Effector memory CD8-positive, alpha-beta T cell (primary cell): Measurements from ENCODE around the gene PCDHB15.

Experiments
- ATAC-seq: fragments of 150-1000 bp; cut with Tn5 transposase; replicated peaks from 2 replicates; pipeline ENCODE4 v1.10.0; 2021; ENCODE audit warnings: mild to moderate bottlenecking, moderate library complexity
- DNase-seq, 3 experiments: peaks; one replicate each; pipeline ENCODE4 v3.0.0; 2021
- H3K27ac Mint-ChIP-seq, 2 donors: one replicate each; pipeline ENCODE4 v1.8.0; 2022; ENCODE audit warnings: mild to moderate bottlenecking in 2 of 2, mixed read lengths in 2 of 2, moderate library complexity in 2 of 2
- H3K27me3 Mint-ChIP-seq, 2 donors: one replicate each; pipeline ENCODE4 v1.8.0; 2022; ENCODE audit warnings: mixed read lengths in 2 of 2
- H3K36me3 Mint-ChIP-seq: one replicate; pipeline ENCODE4 v1.8.0; 2022; ENCODE audit warnings: mild to moderate bottlenecking, moderate library complexity, mixed read lengths; ENCODE audit not compliant: insufficient read depth
- H3K4me1 Mint-ChIP-seq, 2 donors: one replicate each; pipeline ENCODE4 v1.8.0; 2022; ENCODE audit warnings: low read depth in 2 of 2, mixed read lengths in 2 of 2
- H3K4me3 Mint-ChIP-seq, 2 donors: one replicate each; pipeline ENCODE4 v1.8.0; 2022; ENCODE audit warnings: mild to moderate bottlenecking in 2 of 2, mixed read lengths in 2 of 2, moderate library complexity in 2 of 2
- H3K9me3 Mint-ChIP-seq, 2 donors: one replicate each; pipeline ENCODE4 v1.8.0; 2022; ENCODE audit warnings: mixed read lengths in 2 of 2

PCDHB15 gene

DNA sequence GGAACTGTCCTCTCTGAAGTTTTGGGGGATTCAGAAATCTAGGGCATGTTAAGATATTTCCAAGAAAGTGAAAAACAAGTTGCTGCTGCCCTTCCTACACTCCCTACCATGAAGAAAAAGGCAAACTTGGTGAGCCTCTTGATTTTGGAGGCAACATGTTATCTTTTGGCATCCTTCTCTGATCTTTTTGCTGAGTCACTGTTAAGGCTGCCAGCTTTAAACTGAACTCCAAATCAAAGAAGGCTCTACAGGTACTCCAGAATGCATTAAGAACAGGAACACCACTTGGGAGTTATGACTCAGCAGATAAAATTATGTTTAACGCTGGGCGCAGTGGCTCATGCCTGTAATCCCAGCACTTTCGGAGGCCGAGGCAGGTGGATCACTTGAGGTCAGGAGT is 24.0 kb downstream of the PCDHB15 start:
- Mint-ChIP-seq H3K4me1 (no peaks in the 10 kb centered on the region), H3K27me3 (no peaks in the 10 kb centered on the region), H3K27ac (no peak overlapping the region), H3K36me3 (no peaks in the 10 kb centered on the region), H3K9me3 (peaks cover 18 to 22% of the 10 kb centered on the region in 2 donors), H3K4me3 (no peak overlapping the region)
- ATAC-seq (no peak), DNase-seq (no peak)

- no peak overlapping the region for H3K4me3 Mint-ChIP-seq
- no peak overlapping the region for H3K27ac Mint-ChIP-seq
- no peaks in the 10 kb centered on the region for H3K4me1 Mint-ChIP-seq
- H3K9me3 Mint-ChIP-seq = peaks cover 11 to 20% of the 10 kb centered on the region in 2 donors
- H3K27me3 Mint-ChIP-seq = no peaks in the 10 kb centered on the region
- no peaks in the 10 kb centered on the region for H3K36me3 Mint-ChIP-seq
- ATAC-seq (no peak), DNase-seq (no peak)
Observed at GRCh38 chr5:141272906-141273305, 27.7 kb downstream of the PCDHB15 start.

- Mint-ChIP-seq H3K27ac (no peak overlapping the region), H3K9me3 (peaks cover 11 to 13% of the 10 kb centered on the region in 2 donors), H3K4me1 (peaks cover 0 to 16% of the 10 kb centered on the region in 2 donors), H3K36me3 (no peaks in the 10 kb centered on the region), H3K4me3 (no peak overlapping the region), H3K27me3 (no peaks in the 10 kb centered on the region)
- ATAC-seq (no peak), DNase-seq (no peak)
Observed at GRCh38 chr5:141298376-141298775, 53.2 kb downstream of the PCDHB15 start.
